Measurements from ENCODE around the gene METTL13. TPM values are rescaled to one million over a fixed set of nuclear protein-coding genes. Genes with fewer than 3 reads are reported as not detected.
"Not testable (repeated sequence)": the region's sequence is repeated elsewhere in the genome, so short reads cannot be mapped to it uniquely, and the experiment has no call there.

METTL13 gene
- total and polyA plus RNA-seq, 2 donors (not counting 1 experiment from before 2014, with no cell fraction given) = 16.8 to 33.0 TPM

GRCh38 chr1:171798765-171799164, 17.3 kb downstream of the METTL13 start:
- H3K4me1 Mint-ChIP-seq = peaks cover 3% of the 10 kb centered on the region
- no peaks in the 10 kb centered on the region for H3K9me3 Mint-ChIP-seq (ENCODE audit: insufficient read depth)
- H3K9me3 ChIP-seq (ENCODE audit: control extremely low read depth in 1 of 3, control insufficient read depth in 2 of 3, insufficient read depth in 1 of 3, low read length in 2 of 3) = no peaks in the 10 kb centered on the region
- no peak overlapping the region for H3K4me2 ChIP-seq (replicated peaks; ENCODE audit: low read depth, low read length, poor library complexity, severe bottlenecking)
- H3K4me3 ChIP-seq (ENCODE audit: control extremely low read depth in 1 of 5, extremely low read depth in 1 of 5, insufficient read depth in 1 of 5, low read depth in 2 of 5, low read length in 4 of 5) = no peak overlapping the region
- no peaks in the 10 kb centered on the region for H3K79me2 ChIP-seq (ENCODE audit: control insufficient read depth, insufficient read depth, low read length)
- H3K36me3 ChIP-seq (replicated peaks in 1 of 2; ENCODE audit: control extremely low read depth in 1 of 2, control insufficient read depth in 1 of 2, extremely low read depth in 1 of 2, insufficient read depth in 2 of 2, low read length in 1 of 2) = peaks cover 5 to 41% of the 10 kb centered on the region in 2 experiments
- H3K27ac ChIP-seq (ENCODE audit: low read length in 2 of 2) = no peak overlapping the region
- intact Hi-C loops (cut with micrococcal nuclease) = no loop called here
- TF ChIP-seq CTCF (IDR thresholded peaks at IDR 0.05) = no peak
- TF ChIP-seq EZH2 (IDR thresholded peaks at IDR 0.05; ENCODE audit: borderline replicate concordance, insufficient read depth, low read depth, low read length, poor library complexity, severe bottlenecking) = no peak
- H3K4me3 Mint-ChIP-seq = no peak overlapping the region
- H3K27ac Mint-ChIP-seq = no peak overlapping the region
- DNase-seq = no peak
- H3K9ac ChIP-seq (ENCODE audit: low read length) = no peak overlapping the region
- no peaks in the 10 kb centered on the region for H3K27me3 ChIP-seq (replicated peaks in 1 of 4; ENCODE audit: control extremely low read depth in 1 of 4, control insufficient read depth in 3 of 4, insufficient read depth in 4 of 4, low read length in 3 of 4)
- no peaks in the 10 kb centered on the region for H4K20me1 ChIP-seq (ENCODE audit: control insufficient read depth, insufficient read depth, low read length, poor library complexity, severe bottlenecking)
- H3K27me3 Mint-ChIP-seq = no peaks in the 10 kb centered on the region
- whole genome bisulfite sequencing (ENCODE audit: insufficient coverage) = 100% methylated on average over 2 of the region's 3 CpGs
- ChIA-PET POLR2A (interaction anchor here (1.2 kb wide), 1 partner anchor 17 kb away, joined by 4 read pairs; the partner anchor contains the start of gene METTL13), CTCF (interaction anchor here (10.1 kb wide), 1 partner anchor 186 kb away, joined by 234 read pairs; no protein-coding TSS in a partner anchor)
- ATAC-seq (ENCODE audit: low read depth) = no peak
- H2AFZ ChIP-seq (ENCODE audit: insufficient read depth, low read depth, low read length, poor library complexity, severe bottlenecking) = no peak overlapping the region
- H3K4me1 ChIP-seq (ENCODE audit: control insufficient read depth in 2 of 2, insufficient read depth in 2 of 2, low read length in 2 of 2) = no peaks in the 10 kb centered on the region

GRCh38 chr1:171799166-171799565, 17.7 kb downstream of the METTL13 start:
- no peak for ATAC-seq (ENCODE audit: low read depth)
- TF ChIP-seq CTCF (IDR thresholded peaks at IDR 0.05) (no peak), EZH2 (IDR thresholded peaks at IDR 0.05; ENCODE audit: borderline replicate concordance, insufficient read depth, low read depth, low read length, poor library complexity, severe bottlenecking) (no peak)
- DNase-seq = no peak
- H3K4me3 Mint-ChIP-seq = no peak overlapping the region
- peaks cover 3% of the 10 kb centered on the region for H3K4me1 Mint-ChIP-seq
- H3K4me1 ChIP-seq (ENCODE audit: control insufficient read depth in 2 of 2, insufficient read depth in 2 of 2, low read length in 2 of 2) = no peaks in the 10 kb centered on the region
- no peaks in the 10 kb centered on the region for H4K20me1 ChIP-seq (ENCODE audit: control insufficient read depth, insufficient read depth, low read length, poor library complexity, severe bottlenecking)
- H3K27ac Mint-ChIP-seq = no peak overlapping the region
- H3K27me3 Mint-ChIP-seq = no peaks in the 10 kb centered on the region
- ChIA-PET POLR2A (interaction anchor here (1.2 kb wide), 1 partner anchor 18 kb away, joined by 4 read pairs; the partner anchor contains the start of gene METTL13), CTCF (interaction anchor here (2.0 to 10.1 kb wide), 3 partner anchors 13 to 186 kb away, joined by 6 to 234 read pairs (median 7); no protein-coding TSS in a partner anchor)
- no CpG with 5 or more reads among the region's 4 CpGs for WGBS (ENCODE audit: insufficient coverage)
- no peak overlapping the region for H3K27ac ChIP-seq (ENCODE audit: low read length in 2 of 2)
- intact Hi-C loops (cut with micrococcal nuclease) = no loop called here
- no peak overlapping the region for H3K4me3 ChIP-seq (ENCODE audit: control extremely low read depth in 1 of 5, extremely low read depth in 1 of 5, insufficient read depth in 1 of 5, low read depth in 2 of 5, low read length in 4 of 5)
- no peak overlapping the region for H2AFZ ChIP-seq (ENCODE audit: insufficient read depth, low read depth, low read length, poor library complexity, severe bottlenecking)
- H3K4me2 ChIP-seq (replicated peaks; ENCODE audit: low read depth, low read length, poor library complexity, severe bottlenecking) = no peak overlapping the region
- H3K36me3 ChIP-seq (replicated peaks in 1 of 2; ENCODE audit: control extremely low read depth in 1 of 2, control insufficient read depth in 1 of 2, extremely low read depth in 1 of 2, insufficient read depth in 2 of 2, low read length in 1 of 2) = peaks cover 5 to 37% of the 10 kb centered on the region in 2 experiments
- H3K9me3 ChIP-seq (ENCODE audit: control extremely low read depth in 1 of 3, control insufficient read depth in 2 of 3, insufficient read depth in 1 of 3, low read length in 2 of 3) = no peaks in the 10 kb centered on the region
- H3K9ac ChIP-seq (ENCODE audit: low read length) = no peak overlapping the region
- H3K9me3 Mint-ChIP-seq (ENCODE audit: insufficient read depth) = no peaks in the 10 kb centered on the region
- H3K27me3 ChIP-seq (replicated peaks in 1 of 4; ENCODE audit: control extremely low read depth in 1 of 4, control insufficient read depth in 3 of 4, insufficient read depth in 4 of 4, low read length in 3 of 4) = no peaks in the 10 kb centered on the region
- no peaks in the 10 kb centered on the region for H3K79me2 ChIP-seq (ENCODE audit: control insufficient read depth, insufficient read depth, low read length)

- WGBS (ENCODE audit: insufficient coverage) = 96% methylated on average over 2 of the region's 2 CpGs
- not testable (repeated sequence) for H2AFZ ChIP-seq (ENCODE audit: insufficient read depth, low read depth, low read length, poor library complexity, severe bottlenecking); DNase-seq; H3K79me2 ChIP-seq (ENCODE audit: control insufficient read depth, insufficient read depth, low read length); H3K4me2 ChIP-seq (replicated peaks; ENCODE audit: low read depth, low read length, poor library complexity, severe bottlenecking); H3K9me3 Mint-ChIP-seq (ENCODE audit: insufficient read depth); H3K9ac ChIP-seq (ENCODE audit: low read length); H3K9me3 ChIP-seq (ENCODE audit: control extremely low read depth in 1 of 3, control insufficient read depth in 2 of 3, insufficient read depth in 1 of 3, low read length in 2 of 3); H3K4me1 Mint-ChIP-seq; H4K20me1 ChIP-seq (ENCODE audit: control insufficient read depth, insufficient read depth, low read length, poor library complexity, severe bottlenecking); H3K27ac Mint-ChIP-seq; H3K27me3 Mint-ChIP-seq; H3K4me3 ChIP-seq (ENCODE audit: control extremely low read depth in 1 of 5, extremely low read depth in 1 of 5, insufficient read depth in 1 of 5, low read depth in 2 of 5, low read length in 4 of 5); H3K4me1 ChIP-seq (ENCODE audit: control insufficient read depth in 2 of 2, insufficient read depth in 2 of 2, low read length in 2 of 2); H3K27ac ChIP-seq (ENCODE audit: low read length in 2 of 2); H3K4me3 Mint-ChIP-seq; ATAC-seq (ENCODE audit: low read depth); H3K27me3 ChIP-seq (replicated peaks in 1 of 4; ENCODE audit: control extremely low read depth in 1 of 4, control insufficient read depth in 3 of 4, insufficient read depth in 4 of 4, low read length in 3 of 4)
- ChIA-PET POLR2A (interaction anchor here (0.7 to 1.2 kb wide), 2 partner anchors 18 to 732 kb away, joined by 4 read pairs; partner anchors contain the start of gene METTL13), CTCF (interaction anchor here (0.7 to 10.1 kb wide), 8 partner anchors 8 to 632 kb away, joined by 3 to 234 read pairs (median 6); partner anchors contain the start of gene METTL13)
- intact Hi-C loops (cut with micrococcal nuclease) = loop anchor here (5.0 kb wide), 1 partner anchor 918 kb away; no protein-coding TSS in a partner anchor
- peaks cover 5 to 32% of the 10 kb centered on the region in 2 experiments for H3K36me3 ChIP-seq (replicated peaks in 1 of 2; ENCODE audit: control extremely low read depth in 1 of 2, control insufficient read depth in 1 of 2, extremely low read depth in 1 of 2, insufficient read depth in 2 of 2, low read length in 1 of 2)
Observed at GRCh38 chr1:171799698-171800097, 18.2 kb downstream of the METTL13 start.

Measured in B cell (primary cell).